Measurements from ENCODE around the gene BSND.

Gene BSND

DNA sequence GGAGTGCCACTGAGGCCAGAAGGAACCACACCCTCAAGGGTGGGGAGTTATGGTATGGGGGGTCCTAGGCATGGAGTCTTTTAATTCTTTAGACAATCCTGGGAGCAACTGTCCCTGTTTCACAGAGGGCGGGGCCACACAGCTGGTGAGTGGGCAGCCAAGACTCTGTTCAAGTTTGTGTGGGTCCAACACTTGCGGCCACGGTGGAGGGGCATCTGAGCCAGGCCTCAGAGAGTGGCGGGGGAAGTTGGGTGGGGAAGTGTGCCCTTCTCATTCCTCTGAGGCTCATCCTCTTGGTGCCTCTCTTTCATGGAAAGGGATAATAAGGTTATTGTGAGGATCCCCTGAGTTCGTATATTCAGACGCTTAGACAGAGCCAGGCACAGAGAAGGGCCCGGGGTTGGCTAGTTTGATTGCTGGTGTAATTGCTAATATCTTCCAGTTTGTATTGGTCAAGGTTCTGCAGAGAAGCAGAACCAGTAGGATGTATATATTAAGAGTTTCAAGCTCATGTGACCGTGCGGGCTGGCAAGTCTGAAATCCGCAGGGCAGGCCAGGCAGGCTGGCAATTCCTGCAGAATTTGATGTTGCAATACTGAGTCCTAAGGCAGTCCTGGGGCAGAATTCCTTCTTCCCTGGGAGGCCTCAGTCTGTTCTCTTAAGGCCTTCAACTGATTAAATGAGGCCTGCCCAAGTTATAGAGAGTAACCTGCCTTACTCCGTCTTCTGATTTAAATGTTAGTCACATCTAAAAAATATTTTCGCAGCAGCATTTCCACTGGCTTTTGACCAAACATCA, 56.5 kb downstream of the BSND start:
- Histone ChIP-seq H3K4me3 (ENCODE audit: low read depth, low read length, poor library complexity, severe bottlenecking) (no peak overlapping the region), H3K36me3 (ENCODE audit: insufficient read depth, low read length) (no peaks in the 10 kb centered on the region), H3K9me2 (ENCODE audit: low read depth, low read length) (no peaks in the 10 kb centered on the region), H3K4me2 (ENCODE audit: low read length) (no peak overlapping the region), H3K9me3 (ENCODE audit: low read length) (no peaks in the 10 kb centered on the region), H3K27ac (ENCODE audit: low read depth, low read length, poor library complexity, severe bottlenecking) (no peak overlapping the region), H2AFZ (ENCODE audit: low read length) (no peak overlapping the region), H3K79me2 (ENCODE audit: insufficient read depth, low read length) (no peaks in the 10 kb centered on the region), H4K20me1 (ENCODE audit: insufficient read depth, low read length) (no peaks in the 10 kb centered on the region), H3K27me3 (ENCODE audit: insufficient read depth, low read length) (no peaks in the 10 kb centered on the region), H3K9ac (ENCODE audit: low read length) (no peak overlapping the region), H3K4me1 (ENCODE audit: insufficient read depth, low read length, severe bottlenecking) (no peaks in the 10 kb centered on the region), H3F3A (ENCODE audit: insufficient read depth, low read length) (no peaks in the 10 kb centered on the region)
- TF ChIP-seq EZH2 (IDR thresholded peaks at IDR 0.05; ENCODE audit: borderline replicate concordance, low read length): no peak
- TF ChIP-seq, protein P1, sequence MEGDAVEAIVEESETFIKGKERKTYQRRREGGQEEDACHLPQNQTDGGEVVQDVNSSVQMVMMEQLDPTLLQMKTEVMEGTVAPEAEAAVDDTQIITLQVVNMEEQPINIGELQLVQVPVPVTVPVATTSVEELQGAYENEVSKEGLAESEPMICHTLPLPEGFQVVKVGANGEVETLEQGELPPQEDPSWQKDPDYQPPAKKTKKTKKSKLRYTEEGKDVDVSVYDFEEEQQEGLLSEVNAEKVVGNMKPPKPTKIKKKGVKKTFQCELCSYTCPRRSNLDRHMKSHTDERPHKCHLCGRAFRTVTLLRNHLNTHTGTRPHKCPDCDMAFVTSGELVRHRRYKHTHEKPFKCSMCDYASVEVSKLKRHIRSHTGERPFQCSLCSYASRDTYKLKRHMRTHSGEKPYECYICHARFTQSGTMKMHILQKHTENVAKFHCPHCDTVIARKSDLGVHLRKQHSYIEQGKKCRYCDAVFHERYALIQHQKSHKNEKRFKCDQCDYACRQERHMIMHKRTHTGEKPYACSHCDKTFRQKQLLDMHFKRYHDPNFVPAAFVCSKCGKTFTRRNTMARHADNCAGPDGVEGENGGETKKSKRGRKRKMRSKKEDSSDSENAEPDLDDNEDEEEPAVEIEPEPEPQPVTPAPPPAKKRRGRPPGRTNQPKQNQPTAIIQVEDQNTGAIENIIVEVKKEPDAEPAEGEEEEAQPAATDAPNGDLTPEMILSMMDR (IDR thresholded peaks at IDR 0.05; ENCODE audit: low read length): no peak

DNA sequence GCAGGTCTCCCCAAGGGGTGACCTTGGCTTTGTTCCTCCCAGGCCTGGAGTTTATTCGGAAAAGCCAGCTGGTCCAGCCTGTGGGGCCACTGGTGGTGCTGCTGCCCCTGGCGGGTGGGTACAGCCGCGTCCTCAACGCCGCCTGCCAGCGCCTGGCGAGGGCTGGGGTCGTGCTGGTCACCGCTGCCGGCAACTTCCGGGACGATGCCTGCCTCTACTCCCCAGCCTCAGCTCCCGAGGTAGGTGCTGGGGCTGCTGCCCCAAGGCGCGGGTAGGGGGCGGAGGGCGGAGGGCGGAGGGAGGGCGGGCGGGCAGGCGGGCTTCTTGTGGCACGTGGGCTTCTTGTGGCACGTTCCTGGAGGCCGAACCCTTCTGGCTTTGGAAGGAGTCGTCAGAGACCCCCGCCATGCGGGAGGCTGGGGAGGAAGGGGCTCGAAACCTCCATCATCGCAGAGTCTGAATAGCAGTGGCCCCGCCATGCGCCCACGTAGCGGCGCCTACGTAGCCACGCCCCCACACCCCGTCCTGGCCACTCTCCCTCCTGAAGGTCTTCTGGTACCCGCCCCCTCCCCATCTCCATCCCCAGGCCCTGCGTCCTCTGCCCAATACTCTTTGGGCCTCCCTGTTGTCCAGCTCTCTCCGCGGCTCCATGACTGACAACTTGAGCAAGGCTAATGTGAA, 57.4 kb downstream of the BSND start:
- no peak overlapping the region for H3K4me2 ChIP-seq (ENCODE audit: low read length)
- H3K9me3 ChIP-seq (ENCODE audit: low read length): no peaks in the 10 kb centered on the region
- H3K4me1 ChIP-seq (ENCODE audit: insufficient read depth, low read length, severe bottlenecking): no peaks in the 10 kb centered on the region
- H3K36me3 ChIP-seq (ENCODE audit: insufficient read depth, low read length): no peaks in the 10 kb centered on the region
- TF ChIP-seq, protein P1 (IDR thresholded peaks at IDR 0.05; ENCODE audit: low read length): no peak
- TF ChIP-seq EZH2 (IDR thresholded peaks at IDR 0.05; ENCODE audit: borderline replicate concordance, low read length): no peak
- H3K27ac ChIP-seq (ENCODE audit: low read depth, low read length, poor library complexity, severe bottlenecking): no peak overlapping the region
- H4K20me1 ChIP-seq (ENCODE audit: insufficient read depth, low read length): no peaks in the 10 kb centered on the region
- H3K4me3 ChIP-seq (ENCODE audit: low read depth, low read length, poor library complexity, severe bottlenecking): no peak overlapping the region
- H3K79me2 ChIP-seq (ENCODE audit: insufficient read depth, low read length): no peaks in the 10 kb centered on the region
- H3K9ac ChIP-seq (ENCODE audit: low read length): no peak overlapping the region
- no peaks in the 10 kb centered on the region for H3F3A ChIP-seq (ENCODE audit: insufficient read depth, low read length)
- no peaks in the 10 kb centered on the region for H3K27me3 ChIP-seq (ENCODE audit: insufficient read depth, low read length)
- no peak overlapping the region for H2AFZ ChIP-seq (ENCODE audit: low read length)
- H3K9me2 ChIP-seq (ENCODE audit: low read depth, low read length): no peaks in the 10 kb centered on the region

DNA sequence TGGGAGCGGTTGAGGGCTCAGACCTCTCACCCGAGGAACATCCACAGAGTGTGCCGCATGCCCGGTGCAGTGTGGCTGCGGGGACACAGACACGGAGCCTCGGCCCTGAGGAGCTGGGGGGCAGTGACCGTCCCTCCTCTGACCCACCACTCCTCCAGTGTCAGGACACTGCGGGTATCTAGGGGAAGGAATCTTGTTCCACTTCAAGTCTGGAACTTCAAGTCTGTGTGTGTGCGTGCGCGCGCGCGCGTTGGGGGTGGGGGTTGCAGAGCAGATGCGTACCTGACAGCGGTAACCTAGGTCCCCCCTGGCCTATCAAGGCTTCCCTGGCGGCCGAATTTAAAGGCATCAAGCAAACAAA, 57.9 kb downstream of the BSND start:
- no peak overlapping the region for H2AFZ ChIP-seq (ENCODE audit: low read length)
- H3K27ac ChIP-seq (ENCODE audit: low read depth, low read length, poor library complexity, severe bottlenecking): no peak overlapping the region
- no peak overlapping the region for H3K9ac ChIP-seq (ENCODE audit: low read length)
- no peaks in the 10 kb centered on the region for H4K20me1 ChIP-seq (ENCODE audit: insufficient read depth, low read length)
- H3F3A ChIP-seq (ENCODE audit: insufficient read depth, low read length): no peaks in the 10 kb centered on the region
- H3K79me2 ChIP-seq (ENCODE audit: insufficient read depth, low read length): no peaks in the 10 kb centered on the region
- H3K4me1 ChIP-seq (ENCODE audit: insufficient read depth, low read length, severe bottlenecking): no peaks in the 10 kb centered on the region
- H3K4me2 ChIP-seq (ENCODE audit: low read length): no peak overlapping the region
- TF ChIP-seq, protein P1 (IDR thresholded peaks at IDR 0.05; ENCODE audit: low read length): no peak
- TF ChIP-seq EZH2 (IDR thresholded peaks at IDR 0.05; ENCODE audit: borderline replicate concordance, low read length): no peak
- no peaks in the 10 kb centered on the region for H3K36me3 ChIP-seq (ENCODE audit: insufficient read depth, low read length)
- H3K4me3 ChIP-seq (ENCODE audit: low read depth, low read length, poor library complexity, severe bottlenecking): no peak overlapping the region
- no peaks in the 10 kb centered on the region for H3K9me3 ChIP-seq (ENCODE audit: low read length)
- H3K9me2 ChIP-seq (ENCODE audit: low read depth, low read length): no peaks in the 10 kb centered on the region
- no peaks in the 10 kb centered on the region for H3K27me3 ChIP-seq (ENCODE audit: insufficient read depth, low read length)
